NK-92 (cell line): ENCODE data around the gene PDE3B.
A peak's percentile ranks its signal among the peaks of the same experiment; 100 is the strongest.
"Not testable (repeated sequence)": the region's sequence is repeated elsewhere in the genome, so short reads cannot be mapped to it uniquely, and the experiment has no call there.

Experiments
- DNase-seq: peaks from one replicate; lab custom pipeline; 2025; ENCODE audit not compliant: unreplicated experiment; lab: John Stamatoyannopoulos, UW

The PDE3B gene

GRCh38 chr11:14875163-14875562 lies 231.6 kb downstream of the PDE3B start:
- no peak for DNase-seq

- DNase-seq: no peak
These were observed 238.1 kb downstream of the PDE3B start for GRCh38 chr11:14881576-14882193.

GRCh38 chr11:14882196-14882595 lies 238.6 kb downstream of the PDE3B start:
- no peak for DNase-seq

GRCh38 chr11:14883683-14884082 lies 240.1 kb downstream of the PDE3B start:
- DNase-seq: not testable (repeated sequence)

GRCh38 chr11:14884667-14885273 lies 241.2 kb downstream of the PDE3B start:
- DNase-seq: no peak

GRCh38 chr11:14886513-14886912 lies 242.9 kb downstream of the PDE3B start:
- DNase-seq: no peak

- DNase-seq: peak; percentile 36
These were observed 247.8 kb downstream of the PDE3B start for GRCh38 chr11:14891143-14892035.

GRCh38 chr11:14892036-14892556 lies 248.5 kb downstream of the PDE3B start, which contains the start of gene CYP2R1:
CYP2R1 (minus strand) TSS chr11:14892231; CDS start chr11:14892205, 26 bp downstream.
- DNase-seq: peak; percentile 49

- DNase-seq: no peak
These were observed 249.0 kb downstream of the PDE3B start for GRCh38 chr11:14892577-14892976.

- no peak for DNase-seq
These were observed 251.3 kb downstream of the PDE3B start for GRCh38 chr11:14894657-14895598.

- DNase-seq: no peak
These were observed 254.8 kb downstream of the PDE3B start for GRCh38 chr11:14898355-14898754.

- no peak for DNase-seq
These were observed 255.3 kb downstream of the PDE3B start for GRCh38 chr11:14898906-14899305.

- DNase-seq: no peak
These were observed 259.2 kb downstream of the PDE3B start for GRCh38 chr11:14902650-14903350.

- no peak for DNase-seq
These were observed 261.1 kb downstream of the PDE3B start for GRCh38 chr11:14904745-14905103.

- DNase-seq: no peak
These were observed 261.8 kb downstream of the PDE3B start for GRCh38 chr11:14905104-14906033.

- no peak for DNase-seq
These were observed 263.0 kb downstream of the PDE3B start for GRCh38 chr11:14906578-14906977.

- no peak for DNase-seq
These were observed 263.4 kb downstream of the PDE3B start for GRCh38 chr11:14906993-14907392.

GRCh38 chr11:14907411-14908213 lies 264.0 kb downstream of the PDE3B start:
- peak; percentile 8 for DNase-seq
